ENCODE results near the gene GET4.

GRCh38 chr7:879093-879492, 2.7 kb downstream of the GET4 start:
- TF ChIP-seq YY1 (IDR thresholded peaks at IDR 0.05; ENCODE audit: insufficient read depth, insufficient read length): no peak
- no peak for TF ChIP-seq ZNF274 (IDR thresholded peaks at IDR 0.05; ENCODE audit: low read depth, low read length)
- no peak for TF ChIP-seq SUZ12 (IDR thresholded peaks at IDR 0.05; ENCODE audit: extremely low read depth, insufficient read depth, insufficient read length)
